Gastrocnemius medialis (tissue), 4 donors: ENCODE measurements around the gene LRFN2. TPM values are rescaled to one million over a fixed set of nuclear protein-coding genes. Genes with fewer than 3 reads are reported as not detected.

Source experiments
- ATAC-seq, 2 donors: fragments of 150-250 bp; one replicate each; pipeline ENCODE4 v1.9.1; 2016
- DNase-seq, 2 donors: peaks; one replicate each; pipeline ENCODE4 v3.0.0-alpha.2; 2019
- H3K27ac ChIP-seq, 4 donors: fragments of 200-600 bp; sonication (generic); 1 replicate in 1 of 4; 2 replicates in 3 of 4; pipeline ENCODE4 v1.5.1; 2016 to 2018; ENCODE audit warnings: mild to moderate bottlenecking in 2 of 4, moderate library complexity in 1 of 4
- H3K27me3 ChIP-seq, 3 donors: fragments of 200-600 bp; sonication (generic) in 2 of 3; 1 replicate in 1 of 3; 2 replicates in 2 of 3; pipeline versions ENCODE4 v1.5.1 to v1.6.0; 2016 to 2019; ENCODE audit warnings: mild to moderate bottlenecking in 1 of 3, moderate library complexity in 1 of 3
- H3K36me3 ChIP-seq, 2 donors: fragments of 200-600 bp; sonication (generic) in 1 of 2; one replicate each; pipeline ENCODE4 v1.5.1; 2017 to 2018
- H3K4me1 ChIP-seq, 2 donors: fragments of 200-600 bp; sonication (generic) in 1 of 2; one replicate each; pipeline ENCODE4 v1.5.1; 2016 to 2017; ENCODE audit warnings: mild to moderate bottlenecking in 2 of 2
- H3K4me3 ChIP-seq, 4 donors: fragments of 200-600 bp; sonication (generic) in 3 of 4; 1 replicate in 1 of 4; 2 replicates in 3 of 4; pipeline ENCODE4 v1.5.1; 2016 to 2019; ENCODE audit warnings: mild to moderate bottlenecking in 2 of 4
- H3K9me3 ChIP-seq, 3 donors: fragments of 200-600 bp; sonication (generic) in 2 of 3; 1 replicate in 1 of 3; 2 replicates in 2 of 3; pipeline ENCODE4 v1.5.1; 2016 to 2019
- POLR2A ChIP-seq, 2 donors: fragments of 450-650 bp; IDR thresholded peaks; one replicate each; pipeline ENCODE4 v1.6.1; 2017; ENCODE audit warnings: antibody characterized with exemption in 2 of 2, mild to moderate bottlenecking in 2 of 2, moderate library complexity in 2 of 2
- in situ Hi-C, 4 donors: fragments of 200-750 bp; cut with MboI; loops; one replicate each; pipeline versions ENCODE4 v1.15.0 to v1.8.0; 2017; ENCODE audit warnings: low sequenced_read_pairs in 4 of 4
- intact Hi-C: fragments of 100-400 bp; cut with DNase I; formaldehyde crosslinking; loops from one replicate; pipeline ENCODE4 v1.15.1; 2023; ENCODE audit warnings: low total_unique reads
- total RNA-seq, 4 donors: library from RNA; depleted of rRNA; stranded (reverse); fragments of >200 nt; gene quantifications; one replicate each; pipeline versions ENCODE4 v1.1.0 to v1.2.3, GENCODE V29; 2016
- TF ChIP-seq, protein P1 (sequence below), 5 experiments: fragments of 450-650 bp in 3 of 5; fragments of 200-600 bp in 2 of 5; sonication (generic) in 2 of 5; IDR thresholded peaks in 4 of 5; conservative IDR thresholded peaks in 1 of 5; 1 replicate in 4 of 5; 2 replicates in 1 of 5; pipeline ENCODE4 v1.5.1; 2016 to 2019; ENCODE audit warnings: antibody characterized with exemption in 5 of 5, mild to moderate bottlenecking in 3 of 5, moderate library complexity in 3 of 5

LRFN2 gene
- total RNA-seq, 4 donors from 2014 or later, result not detected

DNA sequence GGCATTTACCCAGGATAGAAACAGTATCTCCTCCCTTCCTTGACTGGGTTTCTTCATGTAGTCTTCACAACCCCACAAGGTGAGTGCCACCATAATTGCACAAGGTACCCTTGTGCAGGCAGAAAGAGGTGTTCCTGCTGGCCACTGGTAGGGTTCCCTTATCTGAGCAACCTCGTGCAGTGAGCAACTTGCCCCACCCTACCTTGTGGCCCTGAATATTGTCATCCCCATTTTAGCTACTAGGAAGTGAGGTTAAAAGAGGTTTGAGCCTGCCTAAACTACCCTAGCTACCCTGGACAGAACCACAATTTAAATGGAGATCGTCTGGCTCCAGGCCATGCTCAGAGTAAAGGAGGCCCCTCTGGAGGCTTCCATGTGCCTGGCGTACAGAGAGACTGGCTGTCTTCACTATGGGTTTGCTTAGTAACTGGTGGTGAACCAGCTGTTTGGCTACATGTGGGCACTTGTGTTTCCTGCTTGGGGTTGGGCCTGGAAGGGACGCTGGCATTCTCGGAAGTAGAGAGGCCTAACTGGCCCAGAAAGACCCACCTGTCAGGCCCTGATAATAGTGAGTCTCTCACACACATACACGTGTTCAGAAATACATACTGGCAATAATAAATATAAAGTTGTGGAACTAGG lies 148.8 kb downstream of the LRFN2 start:
- no peak for ATAC-seq
- H3K4me3 ChIP-seq, result no peak overlapping the region
- peaks cover 0 to 9% of the 10 kb centered on the region in 2 donors for H3K4me1 ChIP-seq
- intact Hi-C loops (no loop called here), in situ Hi-C loops (no loop called here)
- H3K9me3 ChIP-seq, result no peaks in the 10 kb centered on the region
- H3K36me3 ChIP-seq, result no peaks in the 10 kb centered on the region
- H3K27ac ChIP-seq, result no peak overlapping the region
- DNase-seq, result no peak
- H3K27me3 ChIP-seq, result no peaks in the 10 kb centered on the region
- TF ChIP-seq, protein P1, sequence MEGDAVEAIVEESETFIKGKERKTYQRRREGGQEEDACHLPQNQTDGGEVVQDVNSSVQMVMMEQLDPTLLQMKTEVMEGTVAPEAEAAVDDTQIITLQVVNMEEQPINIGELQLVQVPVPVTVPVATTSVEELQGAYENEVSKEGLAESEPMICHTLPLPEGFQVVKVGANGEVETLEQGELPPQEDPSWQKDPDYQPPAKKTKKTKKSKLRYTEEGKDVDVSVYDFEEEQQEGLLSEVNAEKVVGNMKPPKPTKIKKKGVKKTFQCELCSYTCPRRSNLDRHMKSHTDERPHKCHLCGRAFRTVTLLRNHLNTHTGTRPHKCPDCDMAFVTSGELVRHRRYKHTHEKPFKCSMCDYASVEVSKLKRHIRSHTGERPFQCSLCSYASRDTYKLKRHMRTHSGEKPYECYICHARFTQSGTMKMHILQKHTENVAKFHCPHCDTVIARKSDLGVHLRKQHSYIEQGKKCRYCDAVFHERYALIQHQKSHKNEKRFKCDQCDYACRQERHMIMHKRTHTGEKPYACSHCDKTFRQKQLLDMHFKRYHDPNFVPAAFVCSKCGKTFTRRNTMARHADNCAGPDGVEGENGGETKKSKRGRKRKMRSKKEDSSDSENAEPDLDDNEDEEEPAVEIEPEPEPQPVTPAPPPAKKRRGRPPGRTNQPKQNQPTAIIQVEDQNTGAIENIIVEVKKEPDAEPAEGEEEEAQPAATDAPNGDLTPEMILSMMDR (IDR thresholded peaks at IDR 0.05 in 4 of 5, conservative IDR thresholded peaks at IDR 0.05 in 1 of 5), result no peak
- TF ChIP-seq POLR2A (IDR thresholded peaks at IDR 0.05), result no peak

DNA sequence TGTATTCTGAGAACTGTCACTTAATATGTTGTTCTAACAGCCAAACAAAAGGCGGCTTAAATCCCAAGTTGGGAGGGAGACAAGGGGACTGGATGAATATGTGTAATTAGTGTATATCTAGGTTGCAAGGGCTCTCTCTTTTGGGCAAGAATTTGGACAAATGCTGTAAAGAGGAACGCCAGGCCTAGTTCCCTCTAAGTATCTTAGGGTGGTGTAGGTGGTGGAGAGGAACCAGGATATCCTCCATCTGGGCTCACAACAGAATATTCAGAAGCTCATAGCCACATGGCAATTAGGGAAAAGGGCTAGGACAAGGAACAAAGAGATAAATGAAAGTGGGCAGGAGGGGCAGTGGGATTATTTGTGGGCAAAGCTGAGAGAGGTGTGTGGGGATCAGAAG lies 149.5 kb downstream of the LRFN2 start:
- in situ Hi-C loops, result no loop called here
- no peaks in the 10 kb centered on the region for H3K27me3 ChIP-seq

DNA sequence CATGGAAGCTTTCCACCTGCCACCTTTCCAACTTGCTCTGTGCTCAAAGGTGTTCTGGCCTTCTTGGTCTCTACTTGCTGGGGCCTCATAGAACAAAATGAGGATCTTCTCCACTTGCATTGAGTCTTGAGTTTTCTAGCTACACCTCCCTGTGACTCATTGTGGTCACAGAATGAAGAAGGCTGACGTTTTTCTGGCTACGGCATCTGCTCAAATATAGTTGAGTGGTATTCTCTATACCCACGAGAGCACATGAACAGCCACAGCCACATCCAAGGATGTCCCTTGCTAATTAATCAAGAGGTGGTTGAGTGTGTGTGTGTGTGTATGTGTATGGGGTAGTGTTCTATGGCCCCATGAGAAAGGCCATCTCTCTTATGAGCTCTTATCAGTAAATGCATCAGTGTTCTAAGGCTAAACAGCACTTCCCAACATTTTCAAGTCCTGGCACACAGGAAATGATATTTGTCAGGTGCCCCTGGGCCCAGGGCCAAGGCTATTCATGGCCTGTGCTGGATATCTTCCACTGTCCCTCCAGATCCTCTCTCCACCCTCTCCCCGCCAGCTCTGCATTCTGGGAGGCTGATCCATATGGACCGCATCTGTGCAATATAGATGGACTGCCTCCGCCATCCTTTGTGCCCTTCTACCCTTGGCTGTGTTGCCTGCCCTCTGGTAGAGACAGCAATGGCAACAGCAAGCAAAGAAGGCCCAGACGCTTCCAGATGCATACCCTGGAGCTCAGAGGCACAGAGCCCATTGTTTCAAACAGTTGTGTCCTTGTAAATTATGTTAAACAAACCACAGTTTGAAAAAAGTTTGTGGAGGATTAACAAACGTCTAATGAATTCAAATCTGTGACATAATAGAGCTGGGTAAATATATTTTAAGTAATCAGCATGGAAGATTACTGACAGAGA lies 150.2 kb downstream of the LRFN2 start:
- no peaks in the 10 kb centered on the region for H3K9me3 ChIP-seq
- DNase-seq, result no peak
- no peak overlapping the region for H3K27ac ChIP-seq
- peak; percentile 40 to 46 for ATAC-seq
- TF ChIP-seq, protein P1 (IDR thresholded peaks at IDR 0.05 in 4 of 5, conservative IDR thresholded peaks at IDR 0.05 in 1 of 5), result no peak
- TF ChIP-seq POLR2A (IDR thresholded peaks at IDR 0.05), result no peak
- H3K4me1 ChIP-seq, result peaks cover 0 to 9% of the 10 kb centered on the region in 2 donors
- no peak overlapping the region for H3K4me3 ChIP-seq
- intact Hi-C loops (no loop called here), in situ Hi-C loops (no loop called here)
- H3K36me3 ChIP-seq, result no peaks in the 10 kb centered on the region
- no peaks in the 10 kb centered on the region for H3K27me3 ChIP-seq

More for the DNA sequence above, 149.5 kb downstream of the LRFN2 start:
- H3K36me3 ChIP-seq, result no peaks in the 10 kb centered on the region
- H3K27ac ChIP-seq, result no peak overlapping the region
- TF ChIP-seq, protein P1 (IDR thresholded peaks at IDR 0.05 in 4 of 5, conservative IDR thresholded peaks at IDR 0.05 in 1 of 5), result no peak
- TF ChIP-seq POLR2A (IDR thresholded peaks at IDR 0.05), result no peak
- H3K4me1 ChIP-seq, result peaks cover 0 to 9% of the 10 kb centered on the region in 2 donors
- intact Hi-C loops, result no loop called here
- no peak for DNase-seq
- no peak overlapping the region for H3K4me3 ChIP-seq
- no peaks in the 10 kb centered on the region for H3K9me3 ChIP-seq
- no peak for ATAC-seq

DNA sequence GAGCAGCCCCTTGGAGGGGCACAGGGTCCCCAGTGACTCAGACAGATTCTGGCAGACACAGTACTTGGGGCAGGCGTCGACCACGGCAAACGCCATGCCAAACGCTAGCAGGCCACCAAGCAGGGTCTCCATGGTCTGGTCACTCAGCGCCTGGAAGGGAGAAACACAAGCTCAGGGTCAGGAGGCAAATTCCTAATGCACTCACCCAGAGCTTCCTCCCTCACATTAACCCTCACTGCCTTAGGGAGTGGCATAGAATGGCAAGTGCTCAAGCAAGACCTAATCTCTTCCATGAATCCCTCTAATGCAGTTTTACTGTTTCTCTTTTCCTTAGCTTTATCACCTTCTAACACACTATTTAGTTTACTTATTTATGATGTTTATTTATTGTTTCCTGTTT lies 154.2 kb downstream of the LRFN2 start:
- Histone ChIP-seq H3K27me3 (no peaks in the 10 kb centered on the region), H3K9me3 (no peaks in the 10 kb centered on the region), H3K27ac (no peak overlapping the region), H3K4me1 (peaks cover 0 to 9% of the 10 kb centered on the region in 2 donors), H3K4me3 (no peak overlapping the region), H3K36me3 (no peaks in the 10 kb centered on the region)
- no peak for TF ChIP-seq POLR2A (IDR thresholded peaks at IDR 0.05)
- TF ChIP-seq, protein P1 (IDR thresholded peaks at IDR 0.05 in 4 of 5, conservative IDR thresholded peaks at IDR 0.05 in 1 of 5), result no peak
- no peak for ATAC-seq
- no peak for DNase-seq
- in situ Hi-C loops (no loop called here), intact Hi-C loops (no loop called here)
